Hematopoietic multipotent progenitor cell treated with erythropoietin and hydrocortisone succinate and interleukin-3 and kit ligand, for 8 days (in vitro differentiated cells): ENCODE results near the gene CLRN2.
"Not testable (repeated sequence)": the region's sequence is repeated elsewhere in the genome, so short reads cannot be mapped to it uniquely, and the experiment has no call there.

Source experiments
- DNase-seq: peaks from one replicate; pipeline ENCODE4 v3.0.0-alpha.2; 2015

Gene CLRN2

GRCh38 chr4:17546222-17546621, 31.3 kb downstream of the CLRN2 start:
- no peak for DNase-seq

DNA sequence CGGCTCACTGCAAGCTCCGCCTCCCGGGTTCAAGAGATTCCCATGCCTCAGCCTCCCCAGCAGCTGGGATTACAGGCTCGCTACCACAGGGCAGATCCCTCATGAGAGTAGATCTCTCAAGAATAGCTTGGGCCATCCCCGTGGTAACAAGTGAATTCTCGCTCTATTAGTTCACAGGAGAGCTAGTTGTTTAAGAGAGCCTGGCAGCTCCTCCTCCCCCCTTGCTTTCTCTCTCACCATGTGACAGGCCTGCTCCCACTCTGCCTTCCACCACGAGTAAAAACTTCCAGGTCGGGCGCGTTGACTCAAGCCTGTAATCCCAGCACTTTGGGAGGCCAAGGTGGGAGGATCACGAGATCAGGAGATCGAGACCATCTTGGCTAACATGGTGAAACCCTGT, 31.7 kb downstream of the CLRN2 start:
- DNase-seq, result no peak

GRCh38 chr4:17550549-17550948, 35.6 kb downstream of the CLRN2 start:
- DNase-seq, result no peak

GRCh38 chr4:17552427-17552826, 37.5 kb downstream of the CLRN2 start:
- no peak for DNase-seq

- no peak for DNase-seq
These were observed 39.6 kb downstream of the CLRN2 start for GRCh38 chr4:17554568-17554967.

- no peak for DNase-seq
These were observed 41.5 kb downstream of the CLRN2 start for GRCh38 chr4:17556498-17556897.

DNA sequence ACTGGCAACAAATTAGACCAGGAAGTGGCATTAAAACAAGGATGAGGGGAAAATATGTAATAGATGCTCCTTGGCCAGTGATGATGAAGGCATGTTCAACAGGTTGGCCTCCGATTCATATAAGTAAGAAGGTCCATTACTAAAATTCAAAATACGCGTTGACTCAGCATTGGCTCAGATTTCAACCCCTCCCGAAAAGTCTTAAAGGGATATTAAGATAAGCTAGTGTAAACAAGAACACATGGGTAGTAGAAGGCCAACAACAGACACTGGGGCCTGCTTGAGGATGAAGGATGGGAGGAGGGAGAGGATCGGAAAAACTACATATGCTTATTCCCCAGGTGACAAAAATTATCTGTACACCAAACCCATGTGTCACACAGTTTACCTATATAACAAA, 42.9 kb downstream of the CLRN2 start:
- no peak for DNase-seq

DNA sequence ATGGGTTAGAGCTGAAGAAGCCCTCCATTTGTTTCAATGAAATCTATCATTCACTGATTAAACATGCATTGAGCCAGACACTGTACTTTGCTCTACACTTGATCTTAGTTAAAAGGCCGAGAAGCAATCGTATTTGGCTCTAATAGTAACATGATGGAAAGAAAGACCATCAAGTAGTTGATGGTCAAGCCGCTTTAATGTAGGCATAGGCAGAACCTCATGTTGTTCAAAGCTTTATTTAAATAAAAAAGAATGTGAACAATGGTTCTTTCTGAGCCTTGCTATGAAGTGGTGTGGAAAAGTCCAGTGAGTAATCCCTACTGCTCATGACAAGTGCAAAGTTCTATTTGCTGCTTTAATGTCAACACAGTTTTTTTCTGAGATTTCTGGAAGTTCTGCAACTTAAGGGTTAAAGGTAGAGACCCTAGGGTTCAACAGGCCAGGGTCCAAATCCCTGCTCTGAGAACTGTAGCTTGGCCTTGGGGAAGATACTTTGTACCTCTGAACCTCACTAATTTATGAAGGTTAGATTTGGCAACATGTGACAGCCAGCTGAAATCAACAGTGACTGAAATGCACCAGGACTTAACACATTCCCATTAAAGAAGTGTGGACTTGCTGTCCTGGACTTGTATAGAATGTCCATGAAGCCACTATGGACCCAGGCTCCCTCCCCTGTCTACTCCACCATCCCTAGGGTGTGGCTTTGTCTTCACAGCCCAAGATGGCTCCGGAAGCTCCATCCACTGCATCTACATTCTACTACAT, 44.2 kb downstream of the CLRN2 start:
- DNase-seq, result no peak

GRCh38 chr4:17559709-17560048, 44.7 kb downstream of the CLRN2 start:
- DNase-seq, result no peak

- no peak for DNase-seq
These were observed 45.2 kb downstream of the CLRN2 start for GRCh38 chr4:17560065-17560673.

DNA sequence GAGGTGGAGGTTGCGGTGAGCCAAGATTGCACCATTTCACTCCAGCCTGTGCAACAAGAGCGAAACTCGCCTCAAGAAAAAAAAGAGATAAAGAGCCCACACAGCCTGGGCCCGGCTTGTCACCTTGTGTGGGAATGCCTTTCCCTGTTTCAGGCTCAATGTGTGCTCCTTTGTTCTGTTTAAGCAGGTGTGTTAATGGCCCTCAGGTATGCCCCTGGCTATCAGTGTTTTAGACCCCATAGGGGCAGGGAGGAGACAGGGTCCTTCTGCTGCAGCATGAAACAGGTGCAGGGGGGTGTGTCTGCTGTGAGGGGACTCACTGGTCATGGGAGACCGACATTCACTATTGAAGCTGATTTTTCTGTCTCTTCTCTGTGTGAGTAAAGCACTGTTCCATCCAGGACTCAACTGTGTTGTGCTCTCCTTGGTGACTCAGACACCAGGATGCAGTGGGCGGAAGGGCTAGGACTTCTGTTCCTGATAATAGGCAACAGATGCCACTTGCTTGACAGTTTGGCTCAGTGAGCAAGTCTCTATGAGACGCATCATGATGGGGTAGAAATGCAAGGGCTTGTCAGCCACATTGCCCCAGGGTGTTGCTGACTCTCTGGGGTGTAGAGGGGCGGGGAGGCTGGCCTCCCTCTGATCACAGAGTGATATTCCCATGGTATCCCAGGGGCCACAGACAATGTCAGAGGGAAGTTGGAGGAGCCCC, 46.4 kb downstream of the CLRN2 start:
- peak; percentile 15 for DNase-seq

DNA sequence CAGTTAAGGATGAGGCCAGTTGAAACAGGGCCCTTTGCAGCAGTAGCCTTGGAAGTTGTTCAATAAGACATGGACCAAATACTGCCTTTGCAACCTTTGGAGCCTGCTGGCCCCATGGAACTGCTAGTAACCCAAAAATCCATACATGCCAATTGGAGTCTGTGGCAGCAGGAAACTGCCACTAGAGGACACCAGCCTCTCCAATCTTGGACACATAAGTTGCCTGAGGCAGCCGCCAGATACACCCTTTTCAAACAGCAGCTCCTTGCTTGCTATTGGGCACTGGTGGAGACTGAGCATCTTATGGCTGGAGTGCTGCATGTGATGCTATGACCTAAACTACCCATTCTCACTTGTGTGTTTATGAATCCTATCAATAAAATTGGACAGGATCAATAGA, 47.2 kb downstream of the CLRN2 start:
- DNase-seq, result peak; percentile 34

GRCh38 chr4:17565846-17566245, 50.9 kb downstream of the CLRN2 start:
- no peak for DNase-seq

GRCh38 chr4:17567271-17567670, 52.3 kb downstream of the CLRN2 start:
- no peak for DNase-seq

DNA sequence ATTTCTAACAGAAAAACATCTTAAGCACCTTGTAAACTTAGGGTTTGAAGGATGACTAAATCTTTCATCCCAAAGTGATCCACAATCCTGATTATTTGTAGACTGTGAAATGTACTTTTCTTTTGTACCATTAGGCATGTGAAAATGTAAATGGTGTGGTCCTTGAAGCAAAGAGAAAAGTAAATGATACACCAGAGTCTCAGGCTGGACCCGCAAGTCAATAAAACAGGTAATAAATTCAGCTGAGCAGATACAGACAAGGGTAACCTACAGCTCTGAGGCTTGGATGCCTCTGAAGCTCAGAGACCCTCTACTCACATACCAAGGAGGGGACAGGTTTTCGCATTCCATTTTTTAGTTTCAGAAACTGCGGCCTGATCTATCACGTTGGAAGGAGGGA, 59.2 kb downstream of the CLRN2 start:
- no peak for DNase-seq

DNA sequence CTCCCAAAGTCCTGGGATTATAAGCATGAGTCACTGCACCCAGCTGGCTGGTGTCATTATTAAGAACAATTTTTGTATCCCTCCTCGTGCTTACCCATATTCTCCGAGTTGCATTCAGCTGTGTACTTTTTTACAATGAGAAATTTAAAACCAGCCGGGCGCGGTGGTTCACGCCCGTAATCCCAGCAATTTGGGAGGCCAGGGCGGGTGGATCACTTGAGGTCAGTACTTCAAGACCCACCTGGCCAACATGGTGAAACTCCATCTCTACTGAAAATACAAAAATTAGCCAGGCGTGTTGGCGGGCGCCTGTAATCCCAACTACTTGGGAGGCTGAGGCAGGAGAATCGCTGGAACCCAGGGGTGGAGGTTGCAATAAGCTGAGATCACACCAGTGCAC, 60.2 kb downstream of the CLRN2 start:
- DNase-seq, result not testable (repeated sequence)
